Activated CD8-positive, alpha-beta T cell treated with anti-CD3 and anti-CD28 coated beads for 36 hours (primary cell): ENCODE results near the gene DIAPH2. TPM values are rescaled to one million over a fixed set of nuclear protein-coding genes. Genes with fewer than 3 reads are reported as not detected.

Source experiments
- ATAC-seq: fragments of 200-7000 bp; cut with Tn5 transposase; one replicate; pipeline ENCODE4 v1.10.0; 2021; ENCODE audit warnings: mild to moderate bottlenecking, moderate library complexity
- CTCF ChIA-PET: fragments of 350-600 bp; sonication (Branson Sonifier 250); formaldehyde crosslinking; loops from one replicate; lab custom pipeline; 2021; ENCODE audit warnings: antibody characterized with exemption; lab: Charles Lee
- POLR2A ChIA-PET: fragments of 350-600 bp; sonication (Branson Sonifier 250); formaldehyde crosslinking; loops from one replicate; lab custom pipeline; 2021; ENCODE audit warnings: antibody characterized with exemption; lab: Charles Lee
- DNase-seq: peaks from one replicate; pipeline ENCODE4 v3.0.0-alpha.2; 2020
- H3K27ac Mint-ChIP-seq: one replicate; pipeline ENCODE4 v1.8.0; 2021; ENCODE audit warnings: mild to moderate bottlenecking, mixed read lengths
- H3K27me3 Mint-ChIP-seq: one replicate; pipeline ENCODE4 v1.8.0; 2021; ENCODE audit warnings: mixed read lengths
- H3K36me3 Mint-ChIP-seq: one replicate; pipeline ENCODE4 v1.8.0; 2021; ENCODE audit warnings: low read depth, mixed read lengths
- H3K4me1 Mint-ChIP-seq: one replicate; pipeline ENCODE4 v1.8.0; 2021; ENCODE audit warnings: low read depth, mixed read lengths
- H3K4me3 Mint-ChIP-seq: one replicate; pipeline ENCODE4 v1.8.0; 2021; ENCODE audit warnings: mild to moderate bottlenecking, moderate library complexity, mixed read lengths
- H3K9me3 Mint-ChIP-seq: one replicate; pipeline ENCODE4 v1.8.0; 2021; ENCODE audit warnings: mixed read lengths
- CTCF ChIP-seq: fragments of 200-600 bp; IDR thresholded peaks from one replicate; pipeline ENCODE4 v1.8.0; 2022; ENCODE audit warnings: antibody characterized with exemption, mild to moderate bottlenecking
- intact Hi-C: fragments of 100-400 bp; cut with micrococcal nuclease; formaldehyde crosslinking; loops from one replicate; pipeline ENCODE4 v1.10.0; 2022
- total RNA-seq, 2 experiments: library from RNA; stranded (reverse); gene quantifications; one replicate each; pipeline ENCODE4 v1.2.3, GENCODE V29; 2021

Gene DIAPH2
- total RNA-seq, 2 experiments from 2014 or later = 8.1 to 8.5 TPM

GRCh38 chrX:96861218-96861617 is 176.6 kb downstream of the DIAPH2 start:
- H3K36me3 Mint-ChIP-seq = no peaks in the 10 kb centered on the region
- ATAC-seq (no peak), DNase-seq (no peak)
- no peak for TF ChIP-seq CTCF
- CTCF ChIA-PET = no interaction called here
- H3K27ac Mint-ChIP-seq = no peak overlapping the region
- no peaks in the 10 kb centered on the region for H3K27me3 Mint-ChIP-seq
- no peaks in the 10 kb centered on the region for H3K9me3 Mint-ChIP-seq
- intact Hi-C loops = no loop called here
- H3K4me3 Mint-ChIP-seq = no peak overlapping the region
- no peaks in the 10 kb centered on the region for H3K4me1 Mint-ChIP-seq
- POLR2A ChIA-PET = no interaction called here

- CTCF ChIA-PET = no interaction called here
- no peaks in the 10 kb centered on the region for H3K4me1 Mint-ChIP-seq
- no peak for DNase-seq
- H3K4me3 Mint-ChIP-seq = no peak overlapping the region
- intact Hi-C loops = no loop called here
- no peak for TF ChIP-seq CTCF
- H3K9me3 Mint-ChIP-seq = no peaks in the 10 kb centered on the region
- POLR2A ChIA-PET = no interaction called here
- ATAC-seq = no peak
- H3K36me3 Mint-ChIP-seq = no peaks in the 10 kb centered on the region
- no peaks in the 10 kb centered on the region for H3K27me3 Mint-ChIP-seq
- no peak overlapping the region for H3K27ac Mint-ChIP-seq
Observed at GRCh38 chrX:96861661-96862060, 177.0 kb downstream of the DIAPH2 start.

GRCh38 chrX:96883608-96884007 is 199.0 kb downstream of the DIAPH2 start, which contains the start of gene RPA4:
Gene RPA4 (plus strand): TSS chrX:96883908. CDS start chrX:96884311, 403 bp downstream.
- H3K27ac Mint-ChIP-seq = no peak within 1 kb of the TSS
- CTCF ChIA-PET = no interaction called here
- no peak for ATAC-seq
- intact Hi-C loops = no loop called here
- no peaks in the 10 kb centered on the region for H3K4me1 Mint-ChIP-seq
- no peak within 1 kb of the TSS for H3K4me3 Mint-ChIP-seq
- no peaks in the 10 kb centered on the region for H3K27me3 Mint-ChIP-seq
- POLR2A ChIA-PET = no interaction called here
- no peaks in the 10 kb centered on the region for H3K9me3 Mint-ChIP-seq
- peaks cover 6% of the 10 kb centered on the region for H3K36me3 Mint-ChIP-seq
- TF ChIP-seq CTCF = no peak
- no peak for DNase-seq

DNA sequence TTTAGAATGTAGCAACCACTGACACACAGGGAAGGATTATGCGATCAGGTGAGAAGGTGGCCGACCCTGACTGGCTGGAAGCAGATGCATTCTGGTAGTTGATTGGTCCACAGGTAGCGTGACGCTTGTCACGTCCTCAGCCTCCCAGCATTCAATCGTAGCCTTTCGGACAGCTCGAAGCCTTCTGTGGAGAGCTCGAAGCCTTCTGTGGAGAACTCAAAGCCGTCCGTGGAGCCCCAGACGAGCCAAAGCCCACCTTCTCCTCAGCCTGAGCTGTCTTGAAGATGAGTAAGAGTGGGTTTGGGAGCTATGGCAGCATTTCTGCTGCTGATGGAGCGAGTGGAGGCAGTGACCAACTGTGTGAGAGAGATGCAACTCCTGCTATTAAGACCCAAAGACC is 199.4 kb downstream of the DIAPH2 start:
- Mint-ChIP-seq H3K27me3 (no peaks in the 10 kb centered on the region), H3K27ac (no peak overlapping the region), H3K36me3 (peaks cover 6% of the 10 kb centered on the region), H3K4me3 (no peak overlapping the region), H3K9me3 (no peaks in the 10 kb centered on the region), H3K4me1 (no peaks in the 10 kb centered on the region)
- ChIA-PET POLR2A (no interaction called here), CTCF (no interaction called here)
- ATAC-seq (no peak), DNase-seq (no peak)
- no peak for TF ChIP-seq CTCF
- intact Hi-C loops = no loop called here

- TF ChIP-seq CTCF = no peak
- Mint-ChIP-seq H3K4me3 (no peak overlapping the region), H3K36me3 (peaks cover 4% of the 10 kb centered on the region), H3K27me3 (no peaks in the 10 kb centered on the region), H3K4me1 (no peaks in the 10 kb centered on the region), H3K9me3 (no peaks in the 10 kb centered on the region), H3K27ac (no peak overlapping the region)
- POLR2A ChIA-PET = no interaction called here
- ATAC-seq = no peak
- DNase-seq = no peak
- intact Hi-C loops = no loop called here
- CTCF ChIA-PET = no interaction called here
Observed at GRCh38 chrX:96889726-96890125, 205.1 kb downstream of the DIAPH2 start.
